Chondrocyte (in vitro differentiated cells): ENCODE results near the gene CPXM1. TPM values are rescaled to one million over a fixed set of nuclear protein-coding genes. Genes with fewer than 3 reads are reported as not detected.
A peak's percentile ranks its signal among the peaks of the same experiment; 100 is the strongest.

Source experiments
- DNase-seq: peaks from one replicate; pipeline ENCODE4 v3.0.0; 2021; ENCODE audit warnings: mixed read lengths, low spot score
- H3K27ac Mint-ChIP-seq: one replicate; pipeline ENCODE4 v1.8.0; 2021; ENCODE audit warnings: mild to moderate bottlenecking, moderate library complexity, mixed read lengths; ENCODE audit not compliant: unreplicated experiment
- H3K27me3 Mint-ChIP-seq: 2 replicates; pipeline ENCODE4 v1.8.0; 2021; ENCODE audit warnings: low read depth, mixed read lengths
- H3K36me3 Mint-ChIP-seq: 2 replicates; pipeline ENCODE4 v1.8.0; 2021; ENCODE audit warnings: low read depth, mixed read lengths
- H3K4me1 Mint-ChIP-seq: 2 replicates; pipeline ENCODE4 v1.8.0; 2021; ENCODE audit warnings: low read depth, mild to moderate bottlenecking, mixed read lengths
- H3K4me3 Mint-ChIP-seq: one replicate; pipeline ENCODE4 v1.8.0; 2021; ENCODE audit warnings: mild to moderate bottlenecking, moderate library complexity, mixed read lengths; ENCODE audit not compliant: unreplicated experiment
- H3K9me3 Mint-ChIP-seq: 2 replicates; pipeline ENCODE4 v1.8.0; 2021; ENCODE audit warnings: low read depth, mixed read lengths
- total RNA-seq: library from RNA; stranded (reverse); gene quantifications from 3 replicates; pipeline ENCODE4 v1.2.1, GENCODE V29; 2021
- TF ChIP-seq, protein P1 (sequence below): fragments of 200-600 bp; sonication (generic); IDR thresholded peaks from 2 replicates; pipeline ENCODE4 v1.5.0; 2021; ENCODE audit warnings: antibody characterized with exemption, mild to moderate bottlenecking, moderate library complexity

The CPXM1 gene
- total RNA-seq, 1 donor from 2014 or later = 6.3 TPM

DNA sequence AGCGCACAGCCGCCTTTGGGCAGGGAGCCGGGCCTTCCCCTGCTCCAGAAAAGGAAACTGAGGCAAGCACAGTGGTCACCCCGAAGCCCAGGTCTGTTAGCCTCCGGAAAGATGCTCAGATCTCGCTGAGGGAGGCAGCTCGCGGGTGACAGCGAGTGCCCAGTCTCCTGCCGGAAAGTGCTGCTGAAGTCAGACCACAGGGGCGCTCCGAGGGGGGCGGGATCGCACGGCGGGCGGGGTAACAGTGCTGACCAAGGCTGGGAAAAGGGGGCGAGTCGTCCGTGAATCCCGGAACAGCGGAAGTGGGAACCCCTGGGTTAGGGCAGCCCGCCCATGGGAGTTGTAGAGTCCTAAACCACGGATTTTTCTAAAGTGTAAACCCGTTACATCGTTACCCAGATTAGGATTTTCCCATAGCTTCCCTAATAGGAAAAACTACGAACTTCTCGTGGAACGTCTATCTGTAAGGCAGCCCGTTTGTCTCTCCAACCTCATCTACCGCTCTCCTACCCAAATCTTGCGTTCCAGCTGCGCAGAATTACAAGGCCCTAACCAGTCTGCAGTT, 40.6 kb upstream of the CPXM1 start:
- no peaks in the 10 kb centered on the region for H3K9me3 Mint-ChIP-seq
- H3K4me1 Mint-ChIP-seq = peaks cover 13% of the 10 kb centered on the region
- peaks cover 9% of the 10 kb centered on the region for H3K36me3 Mint-ChIP-seq
- H3K4me3 Mint-ChIP-seq = peak overlapping the region; percentile 88
- no peak for DNase-seq
- TF ChIP-seq, protein P1, sequence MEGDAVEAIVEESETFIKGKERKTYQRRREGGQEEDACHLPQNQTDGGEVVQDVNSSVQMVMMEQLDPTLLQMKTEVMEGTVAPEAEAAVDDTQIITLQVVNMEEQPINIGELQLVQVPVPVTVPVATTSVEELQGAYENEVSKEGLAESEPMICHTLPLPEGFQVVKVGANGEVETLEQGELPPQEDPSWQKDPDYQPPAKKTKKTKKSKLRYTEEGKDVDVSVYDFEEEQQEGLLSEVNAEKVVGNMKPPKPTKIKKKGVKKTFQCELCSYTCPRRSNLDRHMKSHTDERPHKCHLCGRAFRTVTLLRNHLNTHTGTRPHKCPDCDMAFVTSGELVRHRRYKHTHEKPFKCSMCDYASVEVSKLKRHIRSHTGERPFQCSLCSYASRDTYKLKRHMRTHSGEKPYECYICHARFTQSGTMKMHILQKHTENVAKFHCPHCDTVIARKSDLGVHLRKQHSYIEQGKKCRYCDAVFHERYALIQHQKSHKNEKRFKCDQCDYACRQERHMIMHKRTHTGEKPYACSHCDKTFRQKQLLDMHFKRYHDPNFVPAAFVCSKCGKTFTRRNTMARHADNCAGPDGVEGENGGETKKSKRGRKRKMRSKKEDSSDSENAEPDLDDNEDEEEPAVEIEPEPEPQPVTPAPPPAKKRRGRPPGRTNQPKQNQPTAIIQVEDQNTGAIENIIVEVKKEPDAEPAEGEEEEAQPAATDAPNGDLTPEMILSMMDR = no peak
- H3K27me3 Mint-ChIP-seq = no peaks in the 10 kb centered on the region
- H3K27ac Mint-ChIP-seq = peak overlapping the region; percentile 47

DNA sequence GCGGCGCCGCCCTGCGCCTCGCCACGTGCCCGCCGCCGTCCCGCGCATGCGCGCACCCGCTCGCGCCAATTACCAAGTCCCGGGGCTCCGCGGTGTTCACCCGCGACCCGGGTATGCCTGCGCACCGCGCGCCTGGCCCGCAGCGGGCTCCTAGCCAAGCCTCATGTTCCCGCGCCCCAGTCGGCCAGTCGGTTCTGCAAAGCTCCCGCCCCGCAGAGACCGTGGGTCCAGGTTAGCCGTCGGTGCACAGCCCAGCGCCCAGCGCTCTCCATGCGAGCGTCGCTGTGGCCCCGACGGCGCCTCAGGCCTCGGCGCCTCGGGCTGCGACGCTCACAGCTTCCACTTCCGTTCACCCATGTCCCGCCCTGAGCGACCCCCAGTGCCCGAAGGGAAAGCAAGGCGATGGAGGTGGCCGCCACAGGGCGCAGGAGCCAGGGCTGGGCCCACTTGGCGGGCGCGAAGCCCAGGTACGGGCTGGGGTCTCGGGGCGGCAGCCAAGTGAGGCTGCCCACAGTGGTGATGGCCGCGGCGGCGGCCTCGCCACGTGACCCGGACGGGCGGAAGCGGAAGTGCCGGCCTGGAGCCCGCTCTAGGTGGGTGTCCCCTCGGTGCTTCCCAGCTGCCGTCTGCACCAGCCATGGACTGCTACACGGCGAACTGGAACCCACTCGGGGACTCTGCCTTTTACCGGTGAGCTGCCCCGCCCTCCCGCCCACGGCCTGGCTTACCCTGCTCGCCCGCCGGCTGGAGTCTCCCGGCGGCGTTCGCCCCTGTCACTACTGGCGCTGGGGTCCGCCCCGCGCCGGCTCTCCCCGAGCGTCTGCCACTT, 39.9 kb upstream of the CPXM1 start, which contains the start of the genes PCED1A and VPS16:
TSS of gene PCED1A (minus strand) at position 518 of the 829 bp plus-strand sequence. CDS start 743 bp downstream, outside the sequence.
TSS of gene VPS16 (plus strand) at position 608 of the 829 bp plus-strand sequence. CDS start at position 638, 30 bp downstream.
- Mint-ChIP-seq H3K4me3 (peak within 1 kb of the TSS; percentile 88), H3K36me3 (peaks cover 10% of the 10 kb centered on the region), H3K27ac (peak within 1 kb of the TSS; percentile 81), H3K9me3 (no peaks in the 10 kb centered on the region), H3K4me1 (peaks cover 13% of the 10 kb centered on the region), H3K27me3 (no peaks in the 10 kb centered on the region)
- TF ChIP-seq, protein P1 = no peak
- DNase-seq = peak; percentile 95

DNA sequence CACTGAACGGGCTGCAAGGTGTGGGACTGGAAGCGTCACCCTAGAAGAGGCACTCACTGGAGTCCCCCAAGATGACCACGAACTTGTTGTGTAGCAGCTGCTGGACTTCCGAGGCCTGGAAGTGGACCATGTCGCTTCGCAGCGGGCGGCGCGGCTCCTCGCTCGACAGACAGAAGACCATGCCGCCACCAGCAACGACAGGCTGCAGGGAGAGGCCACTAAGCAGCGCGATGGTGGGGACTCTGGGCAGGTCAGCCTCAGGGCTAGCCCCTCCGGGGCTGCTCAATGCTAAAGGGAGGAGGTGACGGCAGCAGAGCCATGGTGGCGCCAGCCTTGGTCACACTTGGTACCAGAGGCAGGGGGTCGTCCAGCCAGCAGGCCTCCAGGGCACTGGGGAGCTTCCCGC, 39.3 kb upstream of the CPXM1 start:
- Mint-ChIP-seq H3K36me3 (peaks cover 14% of the 10 kb centered on the region), H3K9me3 (no peaks in the 10 kb centered on the region), H3K4me1 (peaks cover 13% of the 10 kb centered on the region), H3K27me3 (no peaks in the 10 kb centered on the region), H3K27ac (peak overlapping the region; percentile 71), H3K4me3 (peak overlapping the region; percentile 71)
- TF ChIP-seq, protein P1 = no peak
- no peak for DNase-seq

DNA sequence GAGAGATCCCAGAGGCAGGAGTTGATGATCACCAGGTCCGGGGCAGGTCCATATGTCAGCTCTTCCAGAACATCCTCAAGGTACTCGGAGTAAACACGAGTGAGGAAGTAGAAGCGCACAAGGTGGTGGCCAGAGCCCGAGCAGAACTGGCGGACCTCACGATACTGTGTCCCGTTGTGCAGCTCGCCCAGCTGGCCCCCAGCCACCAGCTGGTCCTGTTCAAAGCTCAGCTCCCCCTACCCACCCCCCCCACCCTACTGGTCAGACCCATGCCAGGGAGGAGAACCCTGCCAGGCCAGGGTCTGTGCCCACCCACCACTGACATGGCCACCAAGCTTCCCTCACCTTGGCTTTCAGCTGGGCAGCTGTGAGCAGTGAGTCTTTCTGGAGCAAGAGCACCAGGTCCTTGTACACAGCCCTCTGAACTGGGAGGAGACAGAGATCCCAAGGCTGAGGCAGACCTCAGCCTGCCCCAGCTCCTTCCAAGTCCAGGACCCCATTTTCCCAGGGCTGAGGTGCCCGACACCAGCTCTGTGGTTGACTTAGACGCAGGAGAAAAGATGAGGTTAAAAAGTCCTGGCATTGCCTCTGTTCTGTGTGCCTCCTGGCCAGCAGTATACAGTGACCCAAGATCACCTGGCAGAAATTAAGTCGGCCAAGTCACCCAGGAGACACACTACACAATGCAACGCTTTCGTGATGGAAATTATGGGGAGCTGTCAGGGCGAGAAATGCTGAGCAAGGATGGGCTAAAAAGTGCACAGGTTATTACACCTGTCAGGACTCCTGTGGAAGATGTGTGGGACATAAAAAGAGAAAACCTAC, 38.6 kb upstream of the CPXM1 start:
- peak overlapping the region; percentile 71 for H3K4me3 Mint-ChIP-seq

More for the DNA sequence above, 38.6 kb upstream of the CPXM1 start:
- Mint-ChIP-seq H3K27me3 (no peaks in the 10 kb centered on the region), H3K4me1 (peaks cover 13% of the 10 kb centered on the region), H3K36me3 (peaks cover 11% of the 10 kb centered on the region), H3K9me3 (no peaks in the 10 kb centered on the region), H3K27ac (peak overlapping the region; percentile 71)
- TF ChIP-seq, protein P1 = no peak
- DNase-seq = no peak
